GM21825 (cell line): ENCODE measurements around the gene FAM199X.
"Not testable (repeated sequence)": the region's sequence is repeated elsewhere in the genome, so short reads cannot be mapped to it uniquely, and the experiment has no call there.

ENCODE experiments used
- ATAC-seq: cut with Tn5 transposase; IDR thresholded peaks from one replicate; pipeline ENCODE4 v1.9.1; 2021; ENCODE audit warnings: mild to moderate bottlenecking, moderate library complexity; ENCODE audit not compliant: unreplicated experiment

The FAM199X gene

DNA sequence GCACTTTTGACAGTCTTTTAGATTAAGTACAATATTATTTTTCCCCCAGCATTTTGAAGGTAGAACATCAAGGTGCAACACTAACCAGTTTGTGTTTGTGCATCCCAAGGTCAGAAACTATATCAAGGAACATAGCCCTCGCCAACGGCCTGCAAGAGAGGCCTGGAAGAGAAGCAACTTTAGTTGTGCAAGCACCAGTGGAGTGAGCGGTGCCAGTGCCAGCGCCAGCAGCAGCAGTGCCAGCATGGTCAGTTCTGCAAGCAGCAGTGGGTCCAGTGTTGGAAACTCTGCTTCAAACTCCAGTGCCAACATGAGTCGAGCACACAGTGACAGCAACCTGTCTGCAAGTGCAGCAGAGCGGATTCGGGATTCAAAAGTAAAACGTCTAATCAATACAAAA is 21.7 kb downstream of the FAM199X start:
- no peak for ATAC-seq

- no peak for ATAC-seq
These were observed 23.6 kb downstream of the FAM199X start for GRCh38 chrX:104189837-104190236.

DNA sequence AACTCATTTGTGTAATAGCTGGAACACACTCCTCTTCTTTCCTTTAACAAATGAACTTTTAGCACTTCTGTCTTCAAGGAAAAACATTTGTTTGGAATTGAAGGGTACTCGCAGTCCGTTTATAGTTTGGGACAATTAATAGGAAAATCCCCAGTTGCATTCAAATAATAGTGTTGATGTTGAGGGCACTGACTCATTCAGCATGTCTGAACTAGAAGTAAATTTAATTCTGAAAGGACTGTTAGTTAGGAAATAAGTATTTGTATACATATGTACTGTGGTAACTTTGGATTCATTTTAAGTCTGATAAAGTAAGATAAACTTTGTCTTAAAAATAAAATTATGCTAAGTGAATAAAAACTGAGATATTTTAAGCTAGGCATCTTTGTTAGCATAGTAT is 27.2 kb downstream of the FAM199X start:
- ATAC-seq: no peak

- ATAC-seq: no peak
These were observed 28.8 kb downstream of the FAM199X start for GRCh38 chrX:104195013-104195412.

GRCh38 chrX:104195489-104196084 is 29.3 kb downstream of the FAM199X start:
- ATAC-seq: no peak

DNA sequence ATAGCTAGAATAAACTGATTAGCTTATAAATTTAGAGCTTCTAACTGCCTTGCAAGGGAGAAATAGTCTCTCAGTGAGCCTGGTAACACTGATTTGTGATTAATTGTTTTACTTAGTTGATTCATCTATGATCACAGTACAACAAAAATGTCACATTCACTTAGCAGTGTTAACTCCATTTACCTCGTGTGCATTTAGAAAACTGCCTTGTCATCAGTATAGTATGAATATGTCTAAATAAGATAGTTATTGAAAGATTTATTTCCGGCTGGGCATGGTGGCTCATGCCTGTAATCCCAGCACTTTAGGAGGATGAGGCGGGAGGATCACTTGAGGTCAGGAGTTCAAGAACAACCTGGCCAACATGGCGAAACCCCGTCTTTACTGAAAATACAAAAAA is 39.3 kb downstream of the FAM199X start:
- ATAC-seq: no peak

- no peak for ATAC-seq
These were observed 44.9 kb downstream of the FAM199X start for GRCh38 chrX:104211187-104211586.

- not testable (repeated sequence) for ATAC-seq
These were observed 63.8 kb downstream of the FAM199X start for GRCh38 chrX:104230060-104230459.
